ENCODE data around the gene PLA2G5.

PLA2G5 gene

DNA sequence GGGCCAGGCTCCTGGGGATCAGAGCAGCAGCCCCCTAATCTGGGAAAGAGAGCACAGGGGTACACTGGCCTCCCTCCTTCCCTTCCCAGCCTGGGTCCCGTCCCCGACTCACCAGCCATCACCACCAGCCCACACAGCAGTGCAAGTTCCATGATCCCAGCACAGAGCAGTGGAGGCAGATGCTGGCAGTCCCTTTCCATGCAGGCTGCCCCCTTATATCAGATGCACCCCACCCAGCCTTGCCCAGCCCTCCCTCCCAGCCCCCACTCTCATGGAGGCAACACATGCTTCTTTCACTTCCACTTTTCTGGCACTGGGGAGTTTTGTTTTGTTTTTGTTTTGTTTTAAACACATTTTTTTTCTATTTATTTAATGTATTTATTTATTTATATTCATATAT, 49.4 kb downstream of the PLA2G5 start, which contains the start of gene PLA2G2D:
TSS of gene PLA2G2D (minus strand) at position 190 of the 400 bp plus-strand sequence. CDS start at position 152, 38 bp downstream.
- TF ChIP-seq, protein P1, sequence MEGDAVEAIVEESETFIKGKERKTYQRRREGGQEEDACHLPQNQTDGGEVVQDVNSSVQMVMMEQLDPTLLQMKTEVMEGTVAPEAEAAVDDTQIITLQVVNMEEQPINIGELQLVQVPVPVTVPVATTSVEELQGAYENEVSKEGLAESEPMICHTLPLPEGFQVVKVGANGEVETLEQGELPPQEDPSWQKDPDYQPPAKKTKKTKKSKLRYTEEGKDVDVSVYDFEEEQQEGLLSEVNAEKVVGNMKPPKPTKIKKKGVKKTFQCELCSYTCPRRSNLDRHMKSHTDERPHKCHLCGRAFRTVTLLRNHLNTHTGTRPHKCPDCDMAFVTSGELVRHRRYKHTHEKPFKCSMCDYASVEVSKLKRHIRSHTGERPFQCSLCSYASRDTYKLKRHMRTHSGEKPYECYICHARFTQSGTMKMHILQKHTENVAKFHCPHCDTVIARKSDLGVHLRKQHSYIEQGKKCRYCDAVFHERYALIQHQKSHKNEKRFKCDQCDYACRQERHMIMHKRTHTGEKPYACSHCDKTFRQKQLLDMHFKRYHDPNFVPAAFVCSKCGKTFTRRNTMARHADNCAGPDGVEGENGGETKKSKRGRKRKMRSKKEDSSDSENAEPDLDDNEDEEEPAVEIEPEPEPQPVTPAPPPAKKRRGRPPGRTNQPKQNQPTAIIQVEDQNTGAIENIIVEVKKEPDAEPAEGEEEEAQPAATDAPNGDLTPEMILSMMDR (conservative IDR thresholded peaks at IDR 0.05; ENCODE audit: low read depth, low read length), result no peak
- Histone ChIP-seq H3K4me1 (ENCODE audit: low read depth, poor library complexity, severe bottlenecking) (no peaks in the 10 kb centered on the region), H3K9ac (no peak within 1 kb of the TSS), H3K4me2 (no peak within 1 kb of the TSS), H3K27me3 (ENCODE audit: insufficient read depth, low read depth) (peaks cover 30% of the 10 kb centered on the region; the same call in 1 of the 2 replicates), H3K27ac (no peak within 1 kb of the TSS), H3K4me3 (IDR thresholded peaks at IDR 0.05; ENCODE audit: insufficient read depth, low read depth, low read length) (no peak within 1 kb of the TSS), H4K20me1 (ENCODE audit: insufficient read depth) (no peaks in the 10 kb centered on the region), H3K79me2 (ENCODE audit: insufficient read depth, low read depth) (no peaks in the 10 kb centered on the region), H3K36me3 (ENCODE audit: insufficient read depth) (no peaks in the 10 kb centered on the region), H2AFZ (ENCODE audit: low read depth) (no peak within 1 kb of the TSS)

DNA sequence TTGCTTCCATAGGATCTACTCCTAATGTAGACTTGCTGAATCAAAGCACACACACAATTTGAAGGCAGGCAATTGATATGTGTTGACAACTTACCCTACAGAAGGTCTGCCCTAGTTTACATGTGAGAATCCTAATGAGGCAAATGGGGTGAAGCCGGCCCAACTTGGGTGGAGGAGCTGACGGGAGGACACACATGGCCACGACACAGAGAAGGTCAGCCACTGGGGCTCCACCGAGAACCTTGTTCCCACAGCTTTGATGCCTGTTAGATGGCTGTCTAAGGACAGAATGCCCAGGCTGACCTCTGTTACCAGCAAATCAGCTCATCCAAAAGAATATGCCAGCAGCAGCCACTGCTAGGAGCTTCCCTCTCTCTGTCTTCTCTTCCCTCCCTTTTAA, 50.8 kb downstream of the PLA2G5 start:
- Histone ChIP-seq H3K9ac (no peak overlapping the region), H3K4me2 (no peak overlapping the region), H4K20me1 (ENCODE audit: insufficient read depth) (no peaks in the 10 kb centered on the region), H3K27me3 (ENCODE audit: insufficient read depth, low read depth) (peaks cover 37% of the 10 kb centered on the region; the same call in 1 of the 2 replicates), H3K79me2 (ENCODE audit: insufficient read depth, low read depth) (no peaks in the 10 kb centered on the region), H3K4me3 (IDR thresholded peaks at IDR 0.05; ENCODE audit: insufficient read depth, low read depth, low read length) (no peak overlapping the region), H2AFZ (ENCODE audit: low read depth) (no peak overlapping the region), H3K4me1 (ENCODE audit: low read depth, poor library complexity, severe bottlenecking) (no peaks in the 10 kb centered on the region), H3K27ac (no peak overlapping the region), H3K36me3 (ENCODE audit: insufficient read depth) (no peaks in the 10 kb centered on the region)
- TF ChIP-seq, protein P1 (conservative IDR thresholded peaks at IDR 0.05; ENCODE audit: low read depth, low read length), result no peak

DNA sequence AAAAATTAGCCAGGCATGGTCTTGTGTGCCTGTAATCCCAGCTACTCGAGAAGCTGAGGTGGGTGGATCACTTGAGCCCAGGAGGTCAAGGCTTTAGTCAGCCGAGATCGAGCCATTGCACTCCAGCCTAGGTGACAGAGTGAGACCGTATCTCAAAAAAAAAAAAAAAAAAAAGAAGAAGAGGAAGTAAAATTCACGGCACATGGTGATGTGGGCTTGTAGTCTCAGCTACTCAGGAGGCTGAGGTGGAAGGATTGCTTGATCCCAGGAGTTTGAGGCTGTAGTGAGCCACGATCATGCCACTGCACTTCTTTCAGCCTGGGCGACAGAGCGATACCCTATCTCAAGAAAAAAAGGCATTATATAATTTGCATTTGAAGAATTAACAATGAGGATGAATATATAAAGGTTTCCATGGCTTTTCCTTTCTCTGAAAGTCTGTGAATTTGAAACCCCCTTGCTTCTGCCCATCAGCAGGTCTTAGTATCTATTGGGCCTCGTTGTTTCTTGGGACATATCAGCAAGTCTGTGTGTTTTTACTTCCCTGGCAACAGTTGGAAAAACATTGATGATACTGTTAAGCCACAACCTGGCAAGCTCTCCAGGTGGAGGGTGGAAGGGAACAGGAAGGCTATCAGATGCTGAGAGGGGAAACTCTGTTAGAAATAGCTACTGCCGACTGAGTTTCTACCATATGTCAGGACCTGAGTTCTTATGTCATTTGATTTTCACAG, 53.9 kb downstream of the PLA2G5 start:
- H3K79me2 ChIP-seq (ENCODE audit: insufficient read depth, low read depth), result no peaks in the 10 kb centered on the region
- no peaks in the 10 kb centered on the region for H3K4me1 ChIP-seq (ENCODE audit: low read depth, poor library complexity, severe bottlenecking)
- no peak overlapping the region for H3K4me3 ChIP-seq (IDR thresholded peaks at IDR 0.05; ENCODE audit: insufficient read depth, low read depth, low read length)
- no peak overlapping the region for H3K9ac ChIP-seq
- H3K4me2 ChIP-seq, result no peak overlapping the region
- H3K27me3 ChIP-seq (ENCODE audit: insufficient read depth, low read depth), result peaks cover 37% of the 10 kb centered on the region; the same call in 1 of the 2 replicates
- no peak overlapping the region for H2AFZ ChIP-seq (ENCODE audit: low read depth)
- H3K27ac ChIP-seq, result no peak overlapping the region
- H3K36me3 ChIP-seq (ENCODE audit: insufficient read depth), result no peaks in the 10 kb centered on the region
- TF ChIP-seq, protein P1 (conservative IDR thresholded peaks at IDR 0.05; ENCODE audit: low read depth, low read length), result no peak
- H4K20me1 ChIP-seq (ENCODE audit: insufficient read depth), result no peaks in the 10 kb centered on the region

DNA sequence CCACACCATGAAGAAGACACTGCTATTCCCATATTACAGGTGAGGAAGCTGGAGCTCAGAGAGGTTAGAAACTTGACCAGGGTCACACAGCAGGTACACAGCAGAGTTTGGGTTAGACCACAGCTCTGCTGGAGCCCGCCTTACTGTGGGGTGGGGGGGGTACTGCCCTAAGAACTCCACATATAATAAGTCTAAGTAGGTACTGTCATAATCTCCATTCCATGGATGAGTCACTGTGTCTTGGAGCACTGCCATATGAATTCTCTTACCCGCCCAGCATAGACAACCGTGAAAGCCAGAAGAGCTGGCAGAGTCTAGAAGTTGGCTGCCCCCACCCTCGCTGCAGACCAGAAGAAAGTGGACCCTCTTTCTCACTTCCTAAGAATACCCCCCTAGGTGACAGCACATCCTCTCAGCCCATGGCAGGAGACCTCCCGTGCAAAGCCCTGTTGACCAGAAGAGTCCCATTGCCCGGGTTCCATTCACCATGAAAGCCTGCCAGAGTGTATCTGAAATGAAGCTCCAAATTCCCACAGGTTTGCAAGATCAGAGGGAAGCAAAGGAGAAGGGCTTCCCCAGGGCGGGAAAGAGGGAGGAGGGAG, 54.6 kb downstream of the PLA2G5 start:
- H4K20me1 ChIP-seq (ENCODE audit: insufficient read depth), result no peaks in the 10 kb centered on the region
- TF ChIP-seq, protein P1 (conservative IDR thresholded peaks at IDR 0.05; ENCODE audit: low read depth, low read length), result no peak
- no peaks in the 10 kb centered on the region for H3K4me1 ChIP-seq (ENCODE audit: low read depth, poor library complexity, severe bottlenecking)
- no peaks in the 10 kb centered on the region for H3K79me2 ChIP-seq (ENCODE audit: insufficient read depth, low read depth)
- peaks cover 37% of the 10 kb centered on the region; the same call in 1 of the 2 replicates for H3K27me3 ChIP-seq (ENCODE audit: insufficient read depth, low read depth)
- no peak overlapping the region for H3K4me3 ChIP-seq (IDR thresholded peaks at IDR 0.05; ENCODE audit: insufficient read depth, low read depth, low read length)
- H3K4me2 ChIP-seq, result no peak overlapping the region
- no peak overlapping the region for H3K27ac ChIP-seq
- no peaks in the 10 kb centered on the region for H3K36me3 ChIP-seq (ENCODE audit: insufficient read depth)
- no peak overlapping the region for H2AFZ ChIP-seq (ENCODE audit: low read depth)
- no peak overlapping the region for H3K9ac ChIP-seq

Data from KMS-11 (cell line).